ENCODE results near the gene RSF1.

The RSF1 gene

DNA sequence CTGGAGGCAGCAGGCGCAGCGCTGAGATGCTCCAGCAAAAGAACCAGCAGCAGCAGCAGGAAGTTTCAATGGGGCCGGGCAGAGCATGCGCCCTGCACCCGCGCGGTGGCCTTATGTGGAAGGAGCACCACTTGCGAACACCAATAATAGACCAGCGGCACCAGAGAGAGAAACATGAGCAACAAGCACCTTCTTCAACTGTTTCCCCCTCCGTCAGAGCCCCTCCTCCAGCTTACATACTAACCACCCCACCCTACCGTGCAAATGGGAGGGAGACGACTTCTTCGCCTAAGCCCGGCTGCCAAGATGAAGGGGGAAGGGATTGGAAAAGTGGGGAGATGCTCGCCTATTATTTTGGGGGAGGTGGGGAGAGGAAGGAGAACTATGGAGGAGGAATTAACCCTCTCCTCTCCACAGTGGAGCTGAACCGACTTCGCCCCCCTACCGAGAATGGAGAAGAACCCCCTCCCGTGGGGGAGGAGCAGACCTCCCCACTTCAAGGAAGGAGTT, 1.1 kb downstream of the RSF1 start (continued):
- TF ChIP-seq KLF8 (tag by site-specific recombination; IDR thresholded peaks at IDR 0.05) (peak; percentile 69; the same call in 1 of the 2 replicates), ZNF529 (tag by site-specific recombination; IDR thresholded peaks at IDR 0.05; ENCODE audit: insufficient replicate concordance) (no peak), ZNF629 (tag by site-specific recombination; IDR thresholded peaks at IDR 0.05) (peak; percentile 58), ZNF514 (tag by site-specific recombination; IDR thresholded peaks at IDR 0.05) (no peak), ZNF426 (tag by site-specific recombination; IDR thresholded peaks at IDR 0.05) (no peak), ZNF292 (tag by site-specific recombination; IDR thresholded peaks at IDR 0.05; ENCODE audit: borderline replicate concordance, low read depth) (no peak), HOXA7 (CRISPR knock-in tag; IDR thresholded peaks at IDR 0.05; ENCODE audit: borderline replicate concordance) (no peak), MEIS1 (CRISPR knock-in tag; IDR thresholded peaks at IDR 0.05; ENCODE audit: borderline replicate concordance) (no peak), ZBTB8A (tag by site-specific recombination; IDR thresholded peaks at IDR 0.05) (no peak), ZNF664 (tag by site-specific recombination; IDR thresholded peaks at IDR 0.05) (no peak)
- TF ChIP-seq, protein P1, sequence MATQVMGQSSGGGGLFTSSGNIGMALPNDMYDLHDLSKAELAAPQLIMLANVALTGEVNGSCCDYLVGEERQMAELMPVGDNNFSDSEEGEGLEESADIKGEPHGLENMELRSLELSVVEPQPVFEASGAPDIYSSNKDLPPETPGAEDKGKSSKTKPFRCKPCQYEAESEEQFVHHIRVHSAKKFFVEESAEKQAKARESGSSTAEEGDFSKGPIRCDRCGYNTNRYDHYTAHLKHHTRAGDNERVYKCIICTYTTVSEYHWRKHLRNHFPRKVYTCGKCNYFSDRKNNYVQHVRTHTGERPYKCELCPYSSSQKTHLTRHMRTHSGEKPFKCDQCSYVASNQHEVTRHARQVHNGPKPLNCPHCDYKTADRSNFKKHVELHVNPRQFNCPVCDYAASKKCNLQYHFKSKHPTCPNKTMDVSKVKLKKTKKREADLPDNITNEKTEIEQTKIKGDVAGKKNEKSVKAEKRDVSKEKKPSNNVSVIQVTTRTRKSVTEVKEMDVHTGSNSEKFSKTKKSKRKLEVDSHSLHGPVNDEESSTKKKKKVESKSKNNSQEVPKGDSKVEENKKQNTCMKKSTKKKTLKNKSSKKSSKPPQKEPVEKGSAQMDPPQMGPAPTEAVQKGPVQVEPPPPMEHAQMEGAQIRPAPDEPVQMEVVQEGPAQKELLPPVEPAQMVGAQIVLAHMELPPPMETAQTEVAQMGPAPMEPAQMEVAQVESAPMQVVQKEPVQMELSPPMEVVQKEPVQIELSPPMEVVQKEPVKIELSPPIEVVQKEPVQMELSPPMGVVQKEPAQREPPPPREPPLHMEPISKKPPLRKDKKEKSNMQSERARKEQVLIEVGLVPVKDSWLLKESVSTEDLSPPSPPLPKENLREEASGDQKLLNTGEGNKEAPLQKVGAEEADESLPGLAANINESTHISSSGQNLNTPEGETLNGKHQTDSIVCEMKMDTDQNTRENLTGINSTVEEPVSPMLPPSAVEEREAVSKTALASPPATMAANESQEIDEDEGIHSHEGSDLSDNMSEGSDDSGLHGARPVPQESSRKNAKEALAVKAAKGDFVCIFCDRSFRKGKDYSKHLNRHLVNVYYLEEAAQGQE (tag by site-specific recombination; IDR thresholded peaks at IDR 0.05) = 0 out of 2 replicates have a peak, but pooled peaks have one; percentile 19
- TF ChIP-seq, protein P2, sequence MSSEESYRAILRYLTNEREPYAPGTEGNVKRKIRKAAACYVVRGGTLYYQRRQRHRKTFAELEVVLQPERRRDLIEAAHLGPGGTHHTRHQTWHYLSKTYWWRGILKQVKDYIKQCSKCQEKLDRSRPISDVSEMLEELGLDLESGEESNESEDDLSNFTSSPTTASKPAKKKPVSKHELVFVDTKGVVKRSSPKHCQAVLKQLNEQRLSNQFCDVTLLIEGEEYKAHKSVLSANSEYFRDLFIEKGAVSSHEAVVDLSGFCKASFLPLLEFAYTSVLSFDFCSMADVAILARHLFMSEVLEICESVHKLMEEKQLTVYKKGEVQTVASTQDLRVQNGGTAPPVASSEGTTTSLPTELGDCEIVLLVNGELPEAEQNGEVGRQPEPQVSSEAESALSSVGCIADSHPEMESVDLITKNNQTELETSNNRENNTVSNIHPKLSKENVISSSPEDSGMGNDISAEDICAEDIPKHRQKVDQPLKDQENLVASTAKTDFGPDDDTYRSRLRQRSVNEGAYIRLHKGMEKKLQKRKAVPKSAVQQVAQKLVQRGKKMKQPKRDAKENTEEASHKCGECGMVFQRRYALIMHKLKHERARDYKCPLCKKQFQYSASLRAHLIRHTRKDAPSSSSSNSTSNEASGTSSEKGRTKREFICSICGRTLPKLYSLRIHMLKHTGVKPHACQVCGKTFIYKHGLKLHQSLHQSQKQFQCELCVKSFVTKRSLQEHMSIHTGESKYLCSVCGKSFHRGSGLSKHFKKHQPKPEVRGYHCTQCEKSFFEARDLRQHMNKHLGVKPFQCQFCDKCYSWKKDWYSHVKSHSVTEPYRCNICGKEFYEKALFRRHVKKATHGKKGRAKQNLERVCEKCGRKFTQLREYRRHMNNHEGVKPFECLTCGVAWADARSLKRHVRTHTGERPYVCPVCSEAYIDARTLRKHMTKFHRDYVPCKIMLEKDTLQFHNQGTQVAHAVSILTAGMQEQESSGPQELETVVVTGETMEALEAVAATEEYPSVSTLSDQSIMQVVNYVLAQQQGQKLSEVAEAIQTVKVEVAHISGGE (tag by site-specific recombination; conservative IDR thresholded peaks at IDR 0.05; ENCODE audit: low read depth) = peak; percentile 42
- TF ChIP-seq, protein P3, sequence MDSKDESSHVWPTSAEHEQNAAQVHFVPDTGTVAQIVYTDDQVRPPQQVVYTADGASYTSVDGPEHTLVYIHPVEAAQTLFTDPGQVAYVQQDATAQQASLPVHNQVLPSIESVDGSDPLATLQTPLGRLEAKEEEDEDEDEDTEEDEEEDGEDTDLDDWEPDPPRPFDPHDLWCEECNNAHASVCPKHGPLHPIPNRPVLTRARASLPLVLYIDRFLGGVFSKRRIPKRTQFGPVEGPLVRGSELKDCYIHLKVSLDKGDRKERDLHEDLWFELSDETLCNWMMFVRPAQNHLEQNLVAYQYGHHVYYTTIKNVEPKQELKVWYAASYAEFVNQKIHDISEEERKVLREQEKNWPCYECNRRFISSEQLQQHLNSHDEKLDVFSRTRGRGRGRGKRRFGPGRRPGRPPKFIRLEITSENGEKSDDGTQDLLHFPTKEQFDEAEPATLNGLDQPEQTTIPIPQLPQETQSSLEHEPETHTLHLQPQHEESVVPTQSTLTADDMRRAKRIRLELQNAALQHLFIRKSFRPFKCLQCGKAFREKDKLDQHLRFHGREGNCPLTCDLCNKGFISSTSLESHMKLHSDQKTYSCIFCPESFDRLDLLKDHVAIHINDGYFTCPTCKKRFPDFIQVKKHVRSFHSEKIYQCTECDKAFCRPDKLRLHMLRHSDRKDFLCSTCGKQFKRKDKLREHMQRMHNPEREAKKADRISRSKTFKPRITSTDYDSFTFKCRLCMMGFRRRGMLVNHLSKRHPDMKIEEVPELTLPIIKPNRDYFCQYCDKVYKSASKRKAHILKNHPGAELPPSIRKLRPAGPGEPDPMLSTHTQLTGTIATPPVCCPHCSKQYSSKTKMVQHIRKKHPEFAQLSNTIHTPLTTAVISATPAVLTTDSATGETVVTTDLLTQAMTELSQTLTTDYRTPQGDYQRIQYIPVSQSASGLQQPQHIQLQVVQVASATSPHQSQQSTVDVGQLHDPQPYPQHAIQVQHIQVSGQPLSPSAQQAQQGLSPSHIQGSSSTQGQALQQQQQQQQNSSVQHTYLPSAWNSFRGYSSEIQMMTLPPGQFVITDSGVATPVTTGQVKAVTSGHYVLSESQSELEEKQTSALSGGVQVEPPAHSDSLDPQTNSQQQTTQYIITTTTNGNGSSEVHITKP (tag by site-specific recombination; IDR thresholded peaks at IDR 0.05) = peak; percentile 88
- TF ChIP-seq, protein P4, sequence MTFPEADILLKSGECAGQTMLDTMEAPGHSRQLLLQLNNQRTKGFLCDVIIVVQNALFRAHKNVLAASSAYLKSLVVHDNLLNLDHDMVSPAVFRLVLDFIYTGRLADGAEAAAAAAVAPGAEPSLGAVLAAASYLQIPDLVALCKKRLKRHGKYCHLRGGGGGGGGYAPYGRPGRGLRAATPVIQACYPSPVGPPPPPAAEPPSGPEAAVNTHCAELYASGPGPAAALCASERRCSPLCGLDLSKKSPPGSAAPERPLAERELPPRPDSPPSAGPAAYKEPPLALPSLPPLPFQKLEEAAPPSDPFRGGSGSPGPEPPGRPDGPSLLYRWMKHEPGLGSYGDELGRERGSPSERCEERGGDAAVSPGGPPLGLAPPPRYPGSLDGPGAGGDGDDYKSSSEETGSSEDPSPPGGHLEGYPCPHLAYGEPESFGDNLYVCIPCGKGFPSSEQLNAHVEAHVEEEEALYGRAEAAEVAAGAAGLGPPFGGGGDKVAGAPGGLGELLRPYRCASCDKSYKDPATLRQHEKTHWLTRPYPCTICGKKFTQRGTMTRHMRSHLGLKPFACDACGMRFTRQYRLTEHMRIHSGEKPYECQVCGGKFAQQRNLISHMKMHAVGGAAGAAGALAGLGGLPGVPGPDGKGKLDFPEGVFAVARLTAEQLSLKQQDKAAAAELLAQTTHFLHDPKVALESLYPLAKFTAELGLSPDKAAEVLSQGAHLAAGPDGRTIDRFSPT (tag by site-specific recombination; IDR thresholded peaks at IDR 0.05) = no peak

Data from HEK293 (cell line).